Measurements from ENCODE around the gene FGFR3. TPM values are rescaled to one million over a fixed set of nuclear protein-coding genes. Genes with fewer than 3 reads are reported as not detected.

Gene FGFR3
- polyA plus RNA-seq, 1 donor from 2014 or later, result 0.48 TPM

GRCh38 chr4:1769692-1770091, 23.4 kb upstream of the FGFR3 start:
- Histone ChIP-seq H3K36me3 (ENCODE audit: insufficient read depth, low read length) (no peaks in the 10 kb centered on the region), H3K27ac (ENCODE audit: low read length) (no peak overlapping the region), H3F3A (ENCODE audit: insufficient read depth, low read length, poor library complexity, severe bottlenecking) (no peaks in the 10 kb centered on the region), H3K79me2 (replicated peaks; ENCODE audit: insufficient read depth, low read length) (no peaks in the 10 kb centered on the region), H2AFZ (ENCODE audit: low read depth, low read length) (no peak overlapping the region), H3K4me3 (ENCODE audit: low read length) (no peak overlapping the region), H4K20me1 (ENCODE audit: insufficient read depth) (no peaks in the 10 kb centered on the region), H3K4me2 (ENCODE audit: low read length) (no peak overlapping the region), H3K27me3 (ENCODE audit: insufficient read depth, low read depth, low read length) (peaks cover 21% of the 10 kb centered on the region), H3K9ac (ENCODE audit: low read length) (no peak overlapping the region), H3K9me3 (ENCODE audit: low read length) (no peaks in the 10 kb centered on the region), H3K9me2 (ENCODE audit: insufficient read depth, low read length) (no peaks in the 10 kb centered on the region)
- TF ChIP-seq TAF1 (IDR thresholded peaks at IDR 0.05; ENCODE audit: low read depth), result no peak
- TF ChIP-seq POLR2AphosphoS5 (IDR thresholded peaks at IDR 0.05), result no peak
- TF ChIP-seq EZH2 (IDR thresholded peaks at IDR 0.05; ENCODE audit: borderline replicate concordance, insufficient read depth, low read length, poor library complexity, severe bottlenecking), result no peak
- TF ChIP-seq SMC3 (conservative IDR thresholded peaks at IDR 0.05; ENCODE audit: poor library complexity), result no peak
- no peak for TF ChIP-seq MXI1 (conservative IDR thresholded peaks at IDR 0.05; ENCODE audit: poor library complexity, severe bottlenecking)
- TF ChIP-seq CTCF (IDR thresholded peaks at IDR 0.05; ENCODE audit: poor library complexity, severe bottlenecking), result no peak
- TF ChIP-seq REST (IDR thresholded peaks at IDR 0.05; ENCODE audit: borderline replicate concordance), result no peak

GRCh38 chr4:1770245-1770644, 22.8 kb upstream of the FGFR3 start:
- no peaks in the 10 kb centered on the region for H3F3A ChIP-seq (ENCODE audit: insufficient read depth, low read length, poor library complexity, severe bottlenecking)
- no peaks in the 10 kb centered on the region for H3K9me3 ChIP-seq (ENCODE audit: low read length)
- H3K27ac ChIP-seq (ENCODE audit: low read length), result no peak overlapping the region
- H3K9ac ChIP-seq (ENCODE audit: low read length), result no peak overlapping the region
- no peak overlapping the region for H3K4me3 ChIP-seq (ENCODE audit: low read length)
- H3K4me2 ChIP-seq (ENCODE audit: low read length), result no peak overlapping the region
- no peak overlapping the region for H2AFZ ChIP-seq (ENCODE audit: low read depth, low read length)
- H4K20me1 ChIP-seq (ENCODE audit: insufficient read depth), result no peaks in the 10 kb centered on the region
- H3K36me3 ChIP-seq (ENCODE audit: insufficient read depth, low read length), result no peaks in the 10 kb centered on the region
- no peak for TF ChIP-seq POLR2AphosphoS5 (IDR thresholded peaks at IDR 0.05)
- no peak for TF ChIP-seq RAD21 (conservative IDR thresholded peaks at IDR 0.05)
- no peak for TF ChIP-seq REST (IDR thresholded peaks at IDR 0.05; ENCODE audit: borderline replicate concordance)
- TF ChIP-seq SMC3 (conservative IDR thresholded peaks at IDR 0.05; ENCODE audit: poor library complexity), result no peak
- no peak for TF ChIP-seq TAF1 (IDR thresholded peaks at IDR 0.05; ENCODE audit: low read depth)
- no peak for TF ChIP-seq MXI1 (conservative IDR thresholded peaks at IDR 0.05; ENCODE audit: poor library complexity, severe bottlenecking)
- no peak for TF ChIP-seq EP300 (conservative IDR thresholded peaks at IDR 0.05; ENCODE audit: poor library complexity, severe bottlenecking)
- H3K9me2 ChIP-seq (ENCODE audit: insufficient read depth, low read length), result no peaks in the 10 kb centered on the region
- peaks cover 21% of the 10 kb centered on the region for H3K27me3 ChIP-seq (ENCODE audit: insufficient read depth, low read depth, low read length)
- H3K79me2 ChIP-seq (replicated peaks; ENCODE audit: insufficient read depth, low read length), result no peaks in the 10 kb centered on the region
